ENCODE measurements around the gene KRT6B. TPM values are rescaled to one million over a fixed set of nuclear protein-coding genes. Genes with fewer than 3 reads are reported as not detected.

The KRT6B gene
- total RNA-seq, 4 donors from 2014 or later: not detected

GRCh38 chr12:52415870-52416750 is 35.8 kb downstream of the KRT6B start:
- intact Hi-C loops (cut with DNase I; ENCODE audit: low total_unique reads): no loop called here
- H3K27me3 ChIP-seq: no peaks in the 10 kb centered on the region
- in situ Hi-C loops (cut with MboI; ENCODE audit: low sequenced_read_pairs in 4 of 4): no loop called here
- TF ChIP-seq POLR2A (IDR thresholded peaks at IDR 0.05): no peak
- TF ChIP-seq CTCF (IDR thresholded peaks at IDR 0.05 in 4 of 5, conservative IDR thresholded peaks at IDR 0.05 in 1 of 5): no peak
- no peak overlapping the region for H3K4me3 ChIP-seq
- peak; percentile 86 to 90 for ATAC-seq
- no peaks in the 10 kb centered on the region for H3K4me1 ChIP-seq
- H3K27ac ChIP-seq: peak overlapping the region in 3 of 4 donors; percentile 54 to 73 (median 64)
- H3K36me3 ChIP-seq: no peaks in the 10 kb centered on the region
- H3K9me3 ChIP-seq: no peaks in the 10 kb centered on the region
- peak; percentile 38 to 62 for DNase-seq

GRCh38 chr12:52414936-52415335 is 37.0 kb downstream of the KRT6B start:
- in situ Hi-C loops (cut with MboI; ENCODE audit: low sequenced_read_pairs in 4 of 4) (no loop called here), intact Hi-C loops (cut with DNase I; ENCODE audit: low total_unique reads) (no loop called here)
- no peaks in the 10 kb centered on the region for H3K4me1 ChIP-seq
- H3K36me3 ChIP-seq: no peaks in the 10 kb centered on the region
- no peak overlapping the region for H3K4me3 ChIP-seq
- ATAC-seq: no peak
- no peak overlapping the region for H3K27ac ChIP-seq
- no peaks in the 10 kb centered on the region for H3K27me3 ChIP-seq
- DNase-seq: no peak
- no peaks in the 10 kb centered on the region for H3K9me3 ChIP-seq
- TF ChIP-seq CTCF (IDR thresholded peaks at IDR 0.05 in 4 of 5, conservative IDR thresholded peaks at IDR 0.05 in 1 of 5) (no peak), POLR2A (IDR thresholded peaks at IDR 0.05) (no peak)

- TF ChIP-seq CTCF (IDR thresholded peaks at IDR 0.05 in 4 of 5, conservative IDR thresholded peaks at IDR 0.05 in 1 of 5) (no peak), POLR2A (IDR thresholded peaks at IDR 0.05) (no peak)
- DNase-seq: no peak
- Histone ChIP-seq H3K4me1 (no peaks in the 10 kb centered on the region), H3K27ac (no peak overlapping the region), H3K36me3 (no peaks in the 10 kb centered on the region), H3K9me3 (no peaks in the 10 kb centered on the region), H3K27me3 (no peaks in the 10 kb centered on the region), H3K4me3 (no peak overlapping the region)
- no peak for ATAC-seq
- intact Hi-C loops (cut with DNase I; ENCODE audit: low total_unique reads): no loop called here
- in situ Hi-C loops (cut with MboI; ENCODE audit: low sequenced_read_pairs in 4 of 4): no loop called here
These were observed 38.1 kb downstream of the KRT6B start for GRCh38 chr12:52413782-52414345.

DNA sequence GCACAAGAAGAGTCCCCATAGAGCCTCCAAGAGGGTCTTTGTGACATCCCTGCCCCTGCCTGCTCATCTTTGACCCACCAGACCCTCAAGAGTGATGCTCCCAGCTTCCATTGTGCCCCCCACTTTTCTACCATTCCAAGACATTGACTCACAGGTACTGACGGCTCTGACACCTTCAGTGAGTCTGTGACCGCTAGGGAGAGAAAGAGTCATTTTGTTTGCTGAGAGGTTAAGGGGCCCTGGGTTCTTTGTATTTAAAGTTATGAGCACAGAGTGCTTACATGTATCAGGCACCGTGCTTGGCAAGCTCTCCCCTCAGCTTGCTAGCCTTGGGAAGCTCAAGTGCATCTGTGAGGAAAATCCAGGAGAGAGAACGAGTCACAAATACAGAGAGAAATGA is 38.7 kb downstream of the KRT6B start:
- ATAC-seq (no peak), DNase-seq (no peak)
- intact Hi-C loops (cut with DNase I; ENCODE audit: low total_unique reads): no loop called here
- Histone ChIP-seq H3K27me3 (peaks cover 0 to 2% (median 0%) of the 10 kb centered on the region in 3 donors), H3K9me3 (no peaks in the 10 kb centered on the region), H3K27ac (no peak overlapping the region), H3K36me3 (no peaks in the 10 kb centered on the region), H3K4me3 (no peak overlapping the region), H3K4me1 (no peaks in the 10 kb centered on the region)
- in situ Hi-C loops (cut with MboI; ENCODE audit: low sequenced_read_pairs in 4 of 4): no loop called here
- TF ChIP-seq CTCF (IDR thresholded peaks at IDR 0.05 in 4 of 5, conservative IDR thresholded peaks at IDR 0.05 in 1 of 5) (no peak), POLR2A (IDR thresholded peaks at IDR 0.05) (no peak)

Measured in gastrocnemius medialis (tissue), 4 donors.